HepG2 (cell line): ENCODE data around the gene SPRR3. TPM values are rescaled to one million over a fixed set of nuclear protein-coding genes. Genes with fewer than 3 reads are reported as not detected.

Experiments
- ATAC-seq: fragments of 200-7000 bp; cut with Tn5 transposase; 3 replicates; pipeline ENCODE4 v1.9.1; 2020; ENCODE audit warnings: mild to moderate bottlenecking, moderate library complexity
- BruUV-seq: library from RNA; stranded (reverse); fragments of 400-500 nt; replicated peaks from 2 replicates; lab custom pipeline; 2021; lab: Mats Ljungman, UMichigan
- CTCF ChIA-PET: fragments of 300-600 bp; formaldehyde crosslinking; extraction: SDS; loops from one replicate; lab custom pipeline; 2021; ENCODE audit warnings: low total read pairs, inconsistent platforms, low intra/inter-chr PET ratio; lab: Yijun Ruan, JAX
- POLR2A ChIA-PET: fragments of 350-600 bp; sonication (Branson Sonifier 250); formaldehyde crosslinking; loops from one replicate; lab custom pipeline; 2020; ENCODE audit warnings: antibody characterized with exemption, inconsistent platforms; lab: Yijun Ruan, JAX
- DNase-seq: peaks from one replicate; pipeline ENCODE4 v3.0.0-alpha.2; 2015; ENCODE audit warnings: low spot score
- FAIRE-seq: peaks from 3 replicates; lab custom pipeline; 2011; peaks lifted over from hg19 to GRCh38; lab: Jason Lieb, UNC
- H2AFZ ChIP-seq: one replicate; pipeline ENCODE4 v1.6.1; 2011; ENCODE audit warnings: low read length, inconsistent platforms
- H3K27ac ChIP-seq: fragments of 300-600 bp; 3 replicates; pipeline ENCODE4 v1.8.0; 2011; ENCODE audit warnings: mixed run types, mild to moderate bottlenecking, mixed read lengths, low read length, inconsistent platforms; ENCODE audit not compliant: insufficient read depth; ENCODE audit errors: extremely low read length
- H3K27me3 ChIP-seq, 2 experiments: fragments of 200-600 bp in 1 of 2; 2 replicates in 1 of 2; 3 replicates in 1 of 2; pipeline versions ENCODE4 v1.6.0 to v1.8.0; 2011; ENCODE audit warnings: low read length in 2 of 2, mild to moderate bottlenecking in 2 of 2, moderate library complexity in 2 of 2, inconsistent platforms in 1 of 2; ENCODE audit not compliant: insufficient read depth in 2 of 2, control insufficient read depth in 1 of 2
- H3K36me3 ChIP-seq, 2 experiments: fragments of 200-600 bp in 1 of 2; replicated peaks in 1 of 2; 2 replicates in 1 of 2; 3 replicates in 1 of 2; pipeline versions ENCODE4 v1.5.1 to v1.8.0; 2011; ENCODE audit warnings: low read length in 2 of 2, inconsistent platforms in 1 of 2; ENCODE audit not compliant: insufficient read depth in 2 of 2, control insufficient read depth in 1 of 2
- H3K4me1 ChIP-seq: 2 replicates; pipeline ENCODE4 v1.5.1; 2012; ENCODE audit warnings: low read length, inconsistent platforms; ENCODE audit not compliant: insufficient read depth
- H3K4me2 ChIP-seq: 2 replicates; pipeline ENCODE4 v1.6.0; 2011; ENCODE audit warnings: low read depth, low read length, inconsistent platforms
- H3K4me3 ChIP-seq, 3 experiments: fragments of 200-600 bp in 1 of 3; sonication (generic), shearing (Covaris generic) in 1 of 3; replicated peaks in 1 of 3; 2 replicates each; pipeline ENCODE4 v1.5.1; 2011 to 2016; ENCODE audit warnings: low read length in 3 of 3, inconsistent platforms in 2 of 3, low read depth in 2 of 3, mild to moderate bottlenecking in 2 of 3, control low read depth in 1 of 3, mixed read lengths in 1 of 3; ENCODE audit not compliant: insufficient read depth in 1 of 3
- H3K79me2 ChIP-seq: one replicate; pipeline ENCODE4 v1.6.1; 2011; ENCODE audit warnings: low read length, inconsistent platforms; ENCODE audit not compliant: insufficient read depth
- H3K9ac ChIP-seq: 2 replicates; pipeline ENCODE4 v1.6.0; 2011; ENCODE audit warnings: mild to moderate bottlenecking, low read depth, low read length, inconsistent platforms; ENCODE audit not compliant: insufficient read depth
- H3K9me3 ChIP-seq: 2 replicates; pipeline ENCODE4 v1.5.1; 2012; ENCODE audit warnings: mild to moderate bottlenecking, low read length
- H4K20me1 ChIP-seq: 2 replicates; pipeline ENCODE4 v1.6.0; 2011; ENCODE audit warnings: inconsistent platforms, mild to moderate bottlenecking, low read length, moderate library complexity; ENCODE audit not compliant: insufficient read depth
- CEBPB ChIP-seq: IDR thresholded peaks from 2 replicates; pipeline ENCODE4 v1.6.1; 2011; ENCODE audit warnings: low read depth, low read length, improper control_type of control experiment, borderline replicate concordance
- FOSL1 ChIP-seq: sonication (generic); formaldehyde crosslinking; IDR thresholded peaks from 2 replicates; pipeline ENCODE4 v1.9.0; 2021; ENCODE audit warnings: missing genetic modification reagents, borderline replicate concordance
- HINFP ChIP-seq: sonication (generic); formaldehyde crosslinking; IDR thresholded peaks from 2 replicates; pipeline ENCODE4 v1.4.0; 2020; ENCODE audit warnings: low read depth, mild to moderate bottlenecking, missing genetic modification reagents
- HOMEZ ChIP-seq: IDR thresholded peaks from 2 replicates; pipeline ENCODE4 v1.6.1; 2016; ENCODE audit warnings: low read depth
- MTA1 ChIP-seq: sonication (generic); formaldehyde crosslinking; IDR thresholded peaks from 2 replicates; pipeline ENCODE4 v1.4.0; 2020; ENCODE audit warnings: missing genetic modification reagents, mild to moderate bottlenecking, borderline replicate concordance
- MXD1 ChIP-seq: sonication (generic); formaldehyde crosslinking; IDR thresholded peaks from 2 replicates; pipeline ENCODE4 v1.4.0; 2020; ENCODE audit warnings: mild to moderate bottlenecking, missing genetic modification reagents
- NCOA5 ChIP-seq: sonication (generic); formaldehyde crosslinking; IDR thresholded peaks from 2 replicates; pipeline ENCODE4 v1.4.0; 2020; ENCODE audit warnings: missing genetic modification reagents
- NONO ChIP-seq, 2 experiments: fragments of 450-650 bp in 1 of 2; sonication (generic) in 1 of 2; formaldehyde crosslinking in 1 of 2; IDR thresholded peaks in 1 of 2; conservative IDR thresholded peaks in 1 of 2; 2 replicates each; pipeline versions ENCODE4 v1.6.1 to v1.8.0; 2017 to 2022; ENCODE audit warnings: mild to moderate bottlenecking in 1 of 2, missing genetic modification reagents in 1 of 2, moderate library complexity in 1 of 2
- PITX1 ChIP-seq: sonication (generic); formaldehyde crosslinking; IDR thresholded peaks from 2 replicates; pipeline ENCODE4 v1.5.1; 2020; ENCODE audit warnings: mild to moderate bottlenecking, missing genetic modification reagents
- ZBTB1 ChIP-seq: sonication (generic); formaldehyde crosslinking; IDR thresholded peaks from 2 replicates; pipeline ENCODE4 v1.4.0; 2020; ENCODE audit warnings: missing genetic modification reagents, borderline replicate concordance
- ZBTB44 ChIP-seq: sonication (generic); formaldehyde crosslinking; IDR thresholded peaks from 2 replicates; pipeline ENCODE4 v1.4.0; 2020; ENCODE audit warnings: missing genetic modification reagents
- ZNF10 ChIP-seq: sonication (generic); formaldehyde crosslinking; IDR thresholded peaks from 2 replicates; pipeline ENCODE4 v1.4.0; 2020; ENCODE audit warnings: mild to moderate bottlenecking, low read depth, missing genetic modification reagents, borderline replicate concordance
- ZNF232 ChIP-seq: sonication (generic); formaldehyde crosslinking; IDR thresholded peaks from 2 replicates; pipeline ENCODE4 v1.4.0; 2020; ENCODE audit warnings: missing genetic modification reagents, borderline replicate concordance
- ZNF33A ChIP-seq: sonication (generic); formaldehyde crosslinking; IDR thresholded peaks from 2 replicates; pipeline ENCODE4 v1.5.1; 2020; ENCODE audit warnings: missing genetic modification reagents, mild to moderate bottlenecking, moderate library complexity, borderline replicate concordance
- WGBS: methylation state at CpG from one replicate; pipeline ENCODE4 v1.1.6; 2017; ENCODE audit warnings: low lambda C conversion rate; 5-methylcytosine and 5-hydroxymethylcytosine counted together
- in situ Hi-C: cut with HindIII; loops from 2 replicates; pipeline ENCODE4 v1.10.0; 2017; ENCODE audit warnings: low pct_unique_long_range_greater_than_20kb; ENCODE audit not compliant: extremely low pct_ligation_motif_present
- intact Hi-C: fragments of 100-400 bp; cut with micrococcal nuclease; formaldehyde crosslinking; loops from one replicate; pipeline ENCODE4 v1.10.0; 2022; ENCODE audit not compliant: unreplicated experiment
- polyA plus RNA-seq, 8 experiments: library from polyadenylated mRNA; depleted of rRNA in 3 of 8; stranded (reverse) in 7 of 8; unstranded in 1 of 8; fragments of >200 nt; fragmentation: Illumina TruSeq in 4 of 8; extraction: Trizol in 4 of 8; gene quantifications; 2 replicates each; pipeline versions ENCODE4 v1.2.1 to v1.2.3, GENCODE V29; 2011 to 2016; ENCODE audit warnings: low read depth in 4 of 8, missing spikeins in 1 of 8, mixed read lengths in 1 of 8; ENCODE audit not compliant: insufficient read depth in 1 of 8
- total RNA-seq, 5 experiments: library from RNA; depleted of rRNA; stranded (reverse); fragments of >200 nt; fragmentation: Illumina TruSeq; extraction: Trizol; gene quantifications; 2 replicates each; pipeline ENCODE4 v1.2.3, GENCODE V29; 2016; ENCODE audit warnings: low read depth in 1 of 5

The SPRR3 gene
- total and polyA plus RNA-seq, 2 of the 13 experiments (the other 11 are each of a cell fraction or from before 2014, with no cell fraction given), result not detected

- TF ChIP-seq NONO (IDR thresholded peaks at IDR 0.05) (no peak), NONO (CRISPR knock-in tag; conservative IDR thresholded peaks at IDR 0.05) (no peak), HINFP (CRISPR knock-in tag) (no peak), ZBTB44 (CRISPR knock-in tag) (no peak), ZNF232 (CRISPR knock-in tag) (no peak), FOSL1 (no peak)
Observed at GRCh38 chr1:152972196-152972886, 29.2 kb upstream of the SPRR3 start (continued).

- no peak overlapping the region for H2AFZ ChIP-seq
- in situ Hi-C loops (no loop called here), intact Hi-C loops (no loop called here)
- no peak for TF ChIP-seq NCOA5 (CRISPR knock-in tag)
- no peak for TF ChIP-seq PITX1
- TF ChIP-seq ZNF33A (CRISPR knock-in tag), result no peak
- no peak for TF ChIP-seq HOMEZ
- no peak for TF ChIP-seq ZBTB1
- TF ChIP-seq MTA1 (CRISPR knock-in tag), result no peak
- TF ChIP-seq CEBPB, result no peak
- no peak for TF ChIP-seq NONO (IDR thresholded peaks at IDR 0.05)
- TF ChIP-seq NONO (CRISPR knock-in tag; conservative IDR thresholded peaks at IDR 0.05), result no peak
- TF ChIP-seq MXD1 (CRISPR knock-in tag), result no peak
- no peak for TF ChIP-seq ZNF10 (CRISPR knock-in tag)
- no peaks in the 10 kb centered on the region for H3K79me2 ChIP-seq
- ChIA-PET POLR2A (no interaction called here), CTCF (no interaction called here)
- no peaks in the 10 kb centered on the region for H3K27me3 ChIP-seq
- no peak overlapping the region for H3K27ac ChIP-seq
- no peaks in the 10 kb centered on the region for H4K20me1 ChIP-seq
- DNase-seq, result no peak
- H3K4me2 ChIP-seq, result no peak overlapping the region
- H3K4me1 ChIP-seq, result no peaks in the 10 kb centered on the region
- no peaks in the 10 kb centered on the region for H3K9me3 ChIP-seq
- 0% methylated on average over 1 of the region's 1 CpG for WGBS
- H3K4me3 ChIP-seq, result no peak overlapping the region
- no peak overlapping the region for H3K9ac ChIP-seq
- BruUV-seq, result no TSS peak
- ATAC-seq, result no peak
- no peak for FAIRE-seq
- H3K36me3 ChIP-seq, result no peaks in the 10 kb centered on the region
Observed at GRCh38 chr1:152976688-152977087, 24.9 kb upstream of the SPRR3 start.
